Measurements from ENCODE around the gene BTN3A1. TPM values are rescaled to one million over a fixed set of nuclear protein-coding genes. Genes with fewer than 3 reads are reported as not detected.
A peak's percentile ranks its signal among the peaks of the same experiment; 100 is the strongest.

Gene BTN3A1
- total RNA-seq, 1 experiment from 2014 or later: 9.0 TPM

DNA sequence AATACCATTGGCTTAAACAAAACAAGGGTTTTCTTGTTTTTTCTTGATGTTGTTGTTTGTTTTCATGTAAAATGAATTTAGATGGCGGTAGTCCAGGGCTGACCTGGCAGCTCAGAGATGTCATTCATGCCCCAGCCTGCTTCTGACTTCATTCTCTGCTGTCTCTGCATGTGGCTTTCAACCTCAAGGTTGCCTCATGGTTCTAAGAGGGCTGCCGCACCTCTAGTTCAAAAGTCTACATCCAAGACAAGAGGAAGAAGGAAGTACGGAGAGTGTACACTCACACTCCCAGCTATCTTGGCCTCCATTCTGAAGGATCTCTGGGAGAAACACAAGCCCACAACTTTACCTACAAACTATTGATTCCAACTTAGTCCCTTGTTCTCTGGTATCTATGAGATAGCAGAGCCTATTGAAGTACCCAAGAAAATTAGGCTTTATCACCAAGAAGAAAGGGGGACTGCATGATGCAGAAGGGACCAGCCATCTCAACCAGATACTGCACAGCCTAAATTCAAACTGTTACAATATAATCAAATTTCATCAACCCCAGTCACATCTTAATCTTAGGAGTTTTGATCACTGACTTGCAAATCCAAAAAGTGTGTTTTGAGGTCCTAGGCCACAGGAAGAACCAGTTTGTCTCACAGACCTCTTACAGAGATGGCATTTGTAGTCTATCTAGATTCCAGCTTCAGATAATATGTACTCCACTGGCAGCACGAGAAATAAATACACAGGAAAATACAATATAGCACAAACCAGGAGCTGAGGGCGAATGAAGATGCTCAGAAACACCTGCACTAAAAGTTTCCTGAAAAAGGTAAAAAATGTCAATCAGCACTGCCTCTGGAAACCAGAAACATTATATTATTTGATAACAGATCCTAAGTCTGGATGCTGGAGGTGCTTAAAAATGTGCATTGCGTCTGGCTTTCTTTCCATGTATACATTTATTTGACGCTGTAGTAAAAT, 37.4 kb downstream of the BTN3A1 start:
- H3K79me2 ChIP-seq (ENCODE audit: insufficient read depth, low read length): no peaks in the 10 kb centered on the region
- no peaks in the 10 kb centered on the region for H3K9me2 ChIP-seq (ENCODE audit: insufficient read depth)
- H3K36me3 ChIP-seq (ENCODE audit: control insufficient read depth in 1 of 2, insufficient read depth in 2 of 2, low read length in 2 of 2): no peaks in the 10 kb centered on the region
- no peak overlapping the region; the same call in 1 of the 2 replicates for H3K27ac ChIP-seq (ENCODE audit: low read depth, low read length)
- H4K20me1 ChIP-seq (ENCODE audit: insufficient read depth): no peaks in the 10 kb centered on the region
- peak overlapping the region; percentile 38 to 52 for H3K4me3 ChIP-seq (replicated peaks in 1 of 2; ENCODE audit: low read depth in 1 of 2, low read length in 2 of 2)
- ChIA-PET CTCF (no interaction called here), RAD21 (ENCODE audit: low non-redundant PET in 1 of 2, low total read pairs in 2 of 2, uncharacterized antibody in 2 of 2, unreplicated experiment in 2 of 2) (no interaction called here), POLR2A (no interaction called here)
- H3K9ac ChIP-seq (ENCODE audit: low read length): peak overlapping the region; percentile 55; the same call in 1 of the 2 replicates
- intact Hi-C loops (cut with micrococcal nuclease): no loop called here
- H3K4me2 ChIP-seq (ENCODE audit: low read length): peak overlapping the region; percentile 77
- H3K9me3 ChIP-seq (ENCODE audit: control insufficient read depth in 1 of 2, insufficient read depth in 1 of 2, low read depth in 1 of 2, low read length in 2 of 2): peaks cover 0 to 1% of the 10 kb centered on the region in 2 experiments; a peak in 1 of 4 replicates
- H3K4me1 ChIP-seq (ENCODE audit: control insufficient read depth in 1 of 2, insufficient read depth in 2 of 2, low read length in 2 of 2): peaks cover 0 to 13% of the 10 kb centered on the region in 2 experiments; a peak in 3 of 4 replicates
- no TSS peak for BruUV-seq (replicated peaks)
- TF ChIP-seq ELF1 (IDR thresholded peaks at IDR 0.05; ENCODE audit: borderline replicate concordance, low read depth) (no peak), POLR2AphosphoS5 (IDR thresholded peaks at IDR 0.05; ENCODE audit: low read depth, low read length) (no peak), SRF (IDR thresholded peaks at IDR 0.05; ENCODE audit: low read depth) (no peak), RAD21 (IDR thresholded peaks at IDR 0.05; ENCODE audit: low read depth) (no peak), ZFX (IDR thresholded peaks at IDR 0.05) (no peak), SIN3A (IDR thresholded peaks at IDR 0.05; ENCODE audit: low read depth) (no peak), REST (IDR thresholded peaks at IDR 0.05; ENCODE audit: low read depth) (no peak), ZNF274 (IDR thresholded peaks at IDR 0.05; ENCODE audit: low read depth, low read length) (no peak), CTCF (IDR thresholded peaks at IDR 0.05 in 2 of 3, conservative IDR thresholded peaks at IDR 0.05 in 1 of 3; ENCODE audit: borderline replicate concordance in 1 of 3, insufficient read depth in 1 of 3, low read depth in 2 of 3, low read length in 2 of 3) (no peak), FOSL1 (IDR thresholded peaks at IDR 0.05; ENCODE audit: low read depth) (no peak), POLR2A (IDR thresholded peaks at IDR 0.05; ENCODE audit: borderline replicate concordance, extremely low read depth, insufficient read depth, insufficient read length) (no peak), YY1 (IDR thresholded peaks at IDR 0.05; ENCODE audit: extremely low read depth, insufficient replicate concordance, low read depth, low read length) (no peak), ZBTB33 (IDR thresholded peaks at IDR 0.05; ENCODE audit: extremely low read depth, insufficient replicate concordance, low read length) (no peak), SP1 (IDR thresholded peaks at IDR 0.05; ENCODE audit: low read depth) (no peak)
- TF ChIP-seq, protein P1, sequence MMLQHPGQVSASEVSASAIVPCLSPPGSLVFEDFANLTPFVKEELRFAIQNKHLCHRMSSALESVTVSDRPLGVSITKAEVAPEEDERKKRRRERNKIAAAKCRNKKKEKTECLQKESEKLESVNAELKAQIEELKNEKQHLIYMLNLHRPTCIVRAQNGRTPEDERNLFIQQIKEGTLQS (IDR thresholded peaks at IDR 0.05): no peak
- no peaks in the 10 kb centered on the region for H3K27me3 ChIP-seq (ENCODE audit: insufficient read depth, low read length)
- no peak overlapping the region for H2AFZ ChIP-seq (ENCODE audit: low read depth, low read length, poor library complexity, severe bottlenecking)
- no peak for DNase-seq (ENCODE audit: low read depth, low spot score)
- no peak for ATAC-seq
